Ovary (tissue), 9 donors: ENCODE results near the gene COLGALT1. TPM values are rescaled to one million over a fixed set of nuclear protein-coding genes. Genes with fewer than 3 reads are reported as not detected.

ENCODE experiments used
- DNase-seq, 5 donors: peaks; one replicate each; pipeline ENCODE4 v3.0.0-alpha.2; 2019 to 2020
- H3K27ac ChIP-seq, 2 donors: fragments of 200-600 bp; one replicate each; pipeline versions ENCODE4 v1.5.1 to v1.8.0; 2019 to 2022
- H3K27me3 ChIP-seq: fragments of 200-600 bp; one replicate; pipeline ENCODE4 v1.8.0; 2022
- H3K36me3 ChIP-seq: fragments of 200-600 bp; sonication (generic); one replicate; pipeline ENCODE4 v1.5.1; 2019
- H3K4me1 ChIP-seq: one replicate; pipeline ENCODE4 v1.8.1; 2013; ENCODE audit warnings: mild to moderate bottlenecking, moderate library complexity; ENCODE audit not compliant: insufficient read depth
- H3K4me3 ChIP-seq: fragments of 200-600 bp; sonication (generic); one replicate; pipeline ENCODE4 v1.5.1; 2017
- H3K9me3 ChIP-seq, 2 donors: fragments of 200-600 bp in 1 of 2; sonication (generic) in 1 of 2; one replicate each; pipeline versions ENCODE4 v1.5.1 to v1.8.1; 2013 to 2019; ENCODE audit warnings: mild to moderate bottlenecking in 1 of 2, moderate library complexity in 1 of 2
- CTCF ChIP-seq, 3 donors: fragments of 450-650 bp in 2 of 3; fragments of 200-600 bp in 1 of 3; IDR thresholded peaks; one replicate each; pipeline versions ENCODE4 v1.5.1 to v1.8.0; 2016 to 2022; ENCODE audit warnings: antibody characterized with exemption in 3 of 3, mild to moderate bottlenecking in 1 of 3
- EP300 ChIP-seq: sonication (generic); formaldehyde crosslinking; IDR thresholded peaks from one replicate; pipeline ENCODE4 v1.6.1; 2017; ENCODE audit warnings: antibody characterized with exemption
- POLR2A ChIP-seq: fragments of 450-650 bp; IDR thresholded peaks from one replicate; pipeline ENCODE4 v1.6.1; 2017; ENCODE audit warnings: antibody characterized with exemption, mild to moderate bottlenecking, moderate library complexity
- WGBS, 3 donors: extraction: QIAGEN DNeasy Blood & Tissue Kit in 1 of 3; methylation state at CpG; one replicate each; pipeline versions ENCODE4 v1.1.5 to v1.1.7; 2013 to 2017; 5-methylcytosine and 5-hydroxymethylcytosine counted together
- intact Hi-C, 4 donors: fragments of 100-400 bp; cut with DNase I; formaldehyde crosslinking; loops; one replicate each; pipeline versions ENCODE4 v1.11.0 to v1.15.1; 2022 to 2023
- polyA plus RNA-seq, 2 donors: library from polyadenylated mRNA; stranded (reverse); fragments of 200-250 nt in 1 of 2; fragments of 350-450 nt in 1 of 2; fragmentation: Illumina TruSeq in 1 of 2; extraction: RNeasy Lipid Tissue Mini Kit (QIAGEN cat#74804) in 1 of 2; gene quantifications; one replicate each; pipeline ENCODE4 v1.2.3, GENCODE V29; 2013 to 2014
- total RNA-seq, 7 donors: library from RNA; depleted of rRNA in 2 of 7; stranded (reverse); fragments of >200 nt in 2 of 7; fragmentation: NEBNext Ultra II Directional in 3 of 7; extraction: Animal tissue kit (Norgen Biotek cat#: 25700) in 3 of 7; gene quantifications; one replicate each; pipeline versions ENCODE4 v1.1.0 to v1.2.4, GENCODE V29; 2016 to 2023
- donor health status: DM: no; HTN: no; CAD: no; lungs with moderate emphysema.
- donor health status: DM: no; HTN: no; CAD: no.
- donor health status: Bipolar disorder and iron deficiency.
- donor health status: DM: yes; HTN: yes; CAD: no.
- donor health status: DM: no; HTN: no; CAD: no.
- donor health status: DM: yes; HTN: yes; CAD: no.

Gene COLGALT1
- total and polyA plus RNA-seq, 9 donors, result 30.4 to 75.2 (median 45.2) TPM

DNA sequence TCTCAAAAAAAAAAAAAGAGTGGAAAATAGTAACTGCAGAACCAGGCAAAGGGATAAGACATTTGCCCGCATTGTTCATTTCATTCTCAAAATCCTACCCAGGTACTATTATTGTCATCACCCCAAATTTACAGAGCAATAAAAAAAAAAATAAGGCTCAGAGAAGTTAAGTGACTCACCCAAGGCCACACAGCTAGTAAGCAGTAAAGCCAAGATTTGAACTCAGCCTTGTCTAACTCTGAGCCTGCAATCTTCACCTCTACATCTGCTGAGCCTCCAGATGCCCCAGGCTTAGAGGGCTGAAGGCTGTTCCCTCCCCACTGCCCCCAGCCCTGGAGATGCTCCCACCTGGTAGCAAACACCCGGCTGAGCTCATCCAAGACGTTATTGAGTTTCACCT lies 71.7 kb downstream of the COLGALT1 start:
- DNase-seq, result no peak
- TF ChIP-seq CTCF (IDR thresholded peaks at IDR 0.05) (no peak), EP300 (no peak), POLR2A (no peak)
- Histone ChIP-seq H3K9me3 (no peaks in the 10 kb centered on the region), H3K4me1 (no peaks in the 10 kb centered on the region), H3K27me3 (no peaks in the 10 kb centered on the region), H3K4me3 (no peak overlapping the region), H3K36me3 (no peaks in the 10 kb centered on the region), H3K27ac (no peak overlapping the region)
- intact Hi-C loops, result no loop called here
- 80 to 90% (median 84%) methylated on average over 3 of the region's 3 CpGs for WGBS, 3 donors

- no peaks in the 10 kb centered on the region for H3K36me3 ChIP-seq
- H3K4me1 ChIP-seq, result no peaks in the 10 kb centered on the region
- 80 to 87% (median 83%) methylated on average over 5 of the region's 5 CpGs for WGBS, 3 donors
- H3K27ac ChIP-seq, result no peak overlapping the region
- intact Hi-C loops, result no loop called here
- H3K27me3 ChIP-seq, result no peaks in the 10 kb centered on the region
- no peak overlapping the region for H3K4me3 ChIP-seq
- TF ChIP-seq EP300 (no peak), CTCF (IDR thresholded peaks at IDR 0.05) (no peak), POLR2A (no peak)
- DNase-seq, result no peak
- no peaks in the 10 kb centered on the region for H3K9me3 ChIP-seq
These were observed 72.5 kb downstream of the COLGALT1 start for GRCh38 chr19:17627921-17628320.

DNA sequence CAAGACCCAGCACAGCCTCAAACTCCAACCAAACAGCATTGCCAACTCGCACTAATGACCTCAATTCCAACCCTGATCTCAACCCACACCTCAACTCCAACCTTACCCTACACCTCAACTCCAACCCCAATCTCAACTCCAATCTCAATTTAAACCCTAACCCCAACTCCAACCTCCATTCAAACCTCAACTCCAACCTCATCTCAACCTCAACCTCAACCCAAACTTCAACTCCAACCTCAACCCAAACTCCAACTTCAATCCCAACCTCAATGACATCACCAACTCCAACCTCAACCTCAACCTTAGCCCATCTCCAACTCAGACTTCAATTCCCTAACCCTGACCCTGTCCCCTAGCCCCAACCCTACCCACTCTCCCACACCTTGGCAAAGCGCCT lies 74.3 kb downstream of the COLGALT1 start:
- no peak for DNase-seq
- H3K36me3 ChIP-seq, result no peaks in the 10 kb centered on the region
- no peaks in the 10 kb centered on the region for H3K27me3 ChIP-seq
- intact Hi-C loops, result no loop called here
- no peaks in the 10 kb centered on the region for H3K9me3 ChIP-seq
- TF ChIP-seq CTCF (IDR thresholded peaks at IDR 0.05) (no peak), EP300 (no peak), POLR2A (no peak)
- H3K4me1 ChIP-seq, result no peaks in the 10 kb centered on the region
- no peak overlapping the region for H3K4me3 ChIP-seq
- no peak overlapping the region for H3K27ac ChIP-seq
- 83 to 97% (median 93%) methylated on average over 2 of the region's 2 CpGs for WGBS, 3 donors

- H3K36me3 ChIP-seq, result no peaks in the 10 kb centered on the region
- WGBS, 3 donors, result 91 to 93% (median 92%) methylated on average over 9 of the region's 9 CpGs
- no peak overlapping the region for H3K4me3 ChIP-seq
- TF ChIP-seq EP300 (no peak), POLR2A (no peak), CTCF (IDR thresholded peaks at IDR 0.05) (no peak)
- H3K9me3 ChIP-seq, result no peaks in the 10 kb centered on the region
- intact Hi-C loops, result no loop called here
- no peaks in the 10 kb centered on the region for H3K27me3 ChIP-seq
- H3K4me1 ChIP-seq, result no peaks in the 10 kb centered on the region
- no peak overlapping the region for H3K27ac ChIP-seq
- no peak for DNase-seq
These were observed 77.1 kb downstream of the COLGALT1 start for GRCh38 chr19:17632577-17632976.

Other genes starting within 250 kb of the COLGALT1 start
- gene MRPL34, start 249.8 kb upstream of the COLGALT1 start, total RNA-seq, result 10 to 100 TPM; 39.5 to 93.4 (median 53.4) TPM
- gene MRPL34, start 249.8 kb upstream of the COLGALT1 start, polyA plus RNA-seq, result 10 to 100 TPM; 62.7 to 93.0 TPM
- gene DDA1, start 246.1 kb upstream of the COLGALT1 start, total RNA-seq, result 10 to 100 TPM in 6 of 7 donors, 1 to 10 TPM in 1; 6.3 to 29.3 (median 18.6) TPM
- 10 to 100 TPM; 29.1 to 32.6 TPM for gene DDA1, start 246.1 kb upstream of the COLGALT1 start, polyA plus RNA-seq
- gene ANO8, start 220.8 kb upstream of the COLGALT1 start, total RNA-seq, result 1 to 10 TPM; 2.0 to 8.9 (median 4.0) TPM
- 1 to 10 TPM; 2.1 to 3.7 TPM for gene ANO8, start 220.8 kb upstream of the COLGALT1 start, polyA plus RNA-seq
- 10 to 100 TPM; 11.4 to 22.9 (median 18.2) TPM for gene GTPBP3, start 218.1 kb upstream of the COLGALT1 start, total RNA-seq
- 10 to 100 TPM in 1 of 2 donors, 1 to 10 TPM in 1; 4.5 to 11.6 TPM for gene GTPBP3, start 218.1 kb upstream of the COLGALT1 start, polyA plus RNA-seq
- gene PLVAP, start 178.3 kb upstream of the COLGALT1 start, total RNA-seq, result 10 to 100 TPM in 2 of 7 donors, 1 to 10 TPM in 5; 2.0 to 22.7 (median 8.3) TPM
- gene PLVAP, start 178.3 kb upstream of the COLGALT1 start, polyA plus RNA-seq, result 10 to 100 TPM in 1 of 2 donors, 1 to 10 TPM in 1; 2.7 to 15.0 TPM
- 10 to 100 TPM in 1 of 7 donors, 1 to 10 TPM in 5, under 1 TPM in 1; 0.69 to 13.6 (median 6.1) TPM for gene CCDC194, start 161.5 kb upstream of the COLGALT1 start, total RNA-seq
- gene CCDC194, start 161.5 kb upstream of the COLGALT1 start, polyA plus RNA-seq, result 1 to 10 TPM; 1.2 to 1.8 TPM
- gene BST2, start 150.0 kb upstream of the COLGALT1 start, total RNA-seq, result 100 to 1,000 TPM; 400 to 715 (median 557) TPM
- 100 to 1,000 TPM; 207 to 760 TPM for gene BST2, start 150.0 kb upstream of the COLGALT1 start, polyA plus RNA-seq
- 10 to 100 TPM; 54.4 to 90.4 (median 81.4) TPM for gene MVB12A, start 135.6 kb upstream of the COLGALT1 start, total RNA-seq
- gene MVB12A, start 135.6 kb upstream of the COLGALT1 start, polyA plus RNA-seq, result 10 to 100 TPM in 1 of 2 donors, 1 to 10 TPM in 1; 7.6 to 77.8 TPM
- gene TMEM221, start 107.0 kb upstream of the COLGALT1 start, total RNA-seq, result 10 to 100 TPM in 2 of 7 donors, 1 to 10 TPM in 5; 1.4 to 14.1 (median 7.5) TPM
- gene TMEM221, start 107.0 kb upstream of the COLGALT1 start, polyA plus RNA-seq, result 1 to 10 TPM; 2.5 to 3.2 TPM
- not detected for gene NXNL1, start 94.7 kb upstream of the COLGALT1 start, total RNA-seq
- gene NXNL1, start 94.7 kb upstream of the COLGALT1 start, polyA plus RNA-seq, result under 1 TPM in 1 of 2 donors, not detected in 1; 0.11 TPM
- gene SLC27A1, start 85.1 kb upstream of the COLGALT1 start, total RNA-seq, result 10 to 100 TPM; 27.3 to 43.1 (median 37.8) TPM
- gene SLC27A1, start 85.1 kb upstream of the COLGALT1 start, polyA plus RNA-seq, result 10 to 100 TPM in 1 of 2 donors, 1 to 10 TPM in 1; 4.6 to 42.3 TPM
- 10 to 100 TPM; 43.9 to 93.0 (median 73.9) TPM for gene PGLS, start 44.0 kb upstream of the COLGALT1 start, total RNA-seq
- 10 to 100 TPM; 11.0 to 72.3 TPM for gene PGLS, start 44.0 kb upstream of the COLGALT1 start, polyA plus RNA-seq
- gene UNC13A, start 132.7 kb downstream of the COLGALT1 start, total RNA-seq, result under 1 TPM; 0.08 to 0.32 (median 0.12) TPM
- under 1 TPM; 0.24 to 0.38 TPM for gene UNC13A, start 132.7 kb downstream of the COLGALT1 start, polyA plus RNA-seq
- 10 to 100 TPM; 25.4 to 76.8 (median 69.3) TPM for gene MAP1S, start 163.8 kb downstream of the COLGALT1 start, total RNA-seq
- 10 to 100 TPM in 1 of 2 donors, 1 to 10 TPM in 1; 5.0 to 24.5 TPM for gene MAP1S, start 163.8 kb downstream of the COLGALT1 start, polyA plus RNA-seq
- 1 to 10 TPM; 1.7 to 4.3 (median 3.0) TPM for gene FCHO1, start 195.8 kb downstream of the COLGALT1 start, total RNA-seq
- gene FCHO1, start 195.8 kb downstream of the COLGALT1 start, polyA plus RNA-seq, result 1 to 10 TPM in 1 of 2 donors, under 1 TPM in 1; 0.95 to 2.0 TPM
- under 1 TPM in 5 of 7 donors, not detected in 2; 0.34 to 0.79 (median 0.51) TPM for gene B3GNT3, start 239.5 kb downstream of the COLGALT1 start, total RNA-seq
- gene B3GNT3, start 239.5 kb downstream of the COLGALT1 start, polyA plus RNA-seq, result under 1 TPM; 0.25 to 0.28 TPM